Measurements from ENCODE around the gene SEL1L3. TPM values are rescaled to one million over a fixed set of nuclear protein-coding genes. Genes with fewer than 3 reads are reported as not detected.

The SEL1L3 gene
- total RNA-seq, 1 donor from 2014 or later = 62.7 TPM

GRCh38 chr4:25729564-25729963 is 133.2 kb downstream of the SEL1L3 start:
- no peak for DNase-seq (ENCODE audit: low spot score, unreplicated experiment)
- Mint-ChIP-seq H3K4me3 (ENCODE audit: low read depth) (no peak overlapping the region), H3K27ac (no peak overlapping the region), H3K4me1 (ENCODE audit: low read depth) (peaks cover 5% of the 10 kb centered on the region), H3K36me3 (ENCODE audit: insufficient read depth) (no peaks in the 10 kb centered on the region), H3K27me3 (no peaks in the 10 kb centered on the region), H3K9me3 (ENCODE audit: low read depth) (no peaks in the 10 kb centered on the region)
- TF ChIP-seq, protein P1, sequence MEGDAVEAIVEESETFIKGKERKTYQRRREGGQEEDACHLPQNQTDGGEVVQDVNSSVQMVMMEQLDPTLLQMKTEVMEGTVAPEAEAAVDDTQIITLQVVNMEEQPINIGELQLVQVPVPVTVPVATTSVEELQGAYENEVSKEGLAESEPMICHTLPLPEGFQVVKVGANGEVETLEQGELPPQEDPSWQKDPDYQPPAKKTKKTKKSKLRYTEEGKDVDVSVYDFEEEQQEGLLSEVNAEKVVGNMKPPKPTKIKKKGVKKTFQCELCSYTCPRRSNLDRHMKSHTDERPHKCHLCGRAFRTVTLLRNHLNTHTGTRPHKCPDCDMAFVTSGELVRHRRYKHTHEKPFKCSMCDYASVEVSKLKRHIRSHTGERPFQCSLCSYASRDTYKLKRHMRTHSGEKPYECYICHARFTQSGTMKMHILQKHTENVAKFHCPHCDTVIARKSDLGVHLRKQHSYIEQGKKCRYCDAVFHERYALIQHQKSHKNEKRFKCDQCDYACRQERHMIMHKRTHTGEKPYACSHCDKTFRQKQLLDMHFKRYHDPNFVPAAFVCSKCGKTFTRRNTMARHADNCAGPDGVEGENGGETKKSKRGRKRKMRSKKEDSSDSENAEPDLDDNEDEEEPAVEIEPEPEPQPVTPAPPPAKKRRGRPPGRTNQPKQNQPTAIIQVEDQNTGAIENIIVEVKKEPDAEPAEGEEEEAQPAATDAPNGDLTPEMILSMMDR (IDR thresholded peaks at IDR 0.05; ENCODE audit: unreplicated experiment) = no peak

DNA sequence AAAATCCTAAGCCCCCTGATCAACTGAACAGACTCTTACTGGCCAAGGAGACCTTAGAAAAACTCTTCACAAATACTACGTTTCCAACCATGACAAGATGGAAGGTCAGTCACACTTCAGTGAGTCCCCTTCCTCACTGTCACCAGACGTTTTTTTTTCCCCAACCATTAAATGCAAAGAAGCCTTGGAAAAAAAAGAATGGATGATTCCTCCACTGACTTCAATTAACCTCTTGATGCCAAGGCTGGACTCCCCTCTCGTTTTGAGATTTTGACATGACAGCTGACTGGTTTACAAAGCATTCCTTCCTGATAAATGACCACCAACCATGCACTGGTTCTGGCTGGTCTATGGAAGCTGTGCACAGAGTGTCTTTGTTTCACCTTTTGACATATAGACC is 133.9 kb downstream of the SEL1L3 start:
- DNase-seq (ENCODE audit: low spot score, unreplicated experiment) = no peak
- Mint-ChIP-seq H3K27ac (no peak overlapping the region), H3K36me3 (ENCODE audit: insufficient read depth) (no peaks in the 10 kb centered on the region), H3K4me1 (ENCODE audit: low read depth) (peaks cover 5% of the 10 kb centered on the region), H3K9me3 (ENCODE audit: low read depth) (no peaks in the 10 kb centered on the region), H3K4me3 (ENCODE audit: low read depth) (no peak overlapping the region), H3K27me3 (no peaks in the 10 kb centered on the region)
- TF ChIP-seq, protein P1 (IDR thresholded peaks at IDR 0.05; ENCODE audit: unreplicated experiment) = no peak

DNA sequence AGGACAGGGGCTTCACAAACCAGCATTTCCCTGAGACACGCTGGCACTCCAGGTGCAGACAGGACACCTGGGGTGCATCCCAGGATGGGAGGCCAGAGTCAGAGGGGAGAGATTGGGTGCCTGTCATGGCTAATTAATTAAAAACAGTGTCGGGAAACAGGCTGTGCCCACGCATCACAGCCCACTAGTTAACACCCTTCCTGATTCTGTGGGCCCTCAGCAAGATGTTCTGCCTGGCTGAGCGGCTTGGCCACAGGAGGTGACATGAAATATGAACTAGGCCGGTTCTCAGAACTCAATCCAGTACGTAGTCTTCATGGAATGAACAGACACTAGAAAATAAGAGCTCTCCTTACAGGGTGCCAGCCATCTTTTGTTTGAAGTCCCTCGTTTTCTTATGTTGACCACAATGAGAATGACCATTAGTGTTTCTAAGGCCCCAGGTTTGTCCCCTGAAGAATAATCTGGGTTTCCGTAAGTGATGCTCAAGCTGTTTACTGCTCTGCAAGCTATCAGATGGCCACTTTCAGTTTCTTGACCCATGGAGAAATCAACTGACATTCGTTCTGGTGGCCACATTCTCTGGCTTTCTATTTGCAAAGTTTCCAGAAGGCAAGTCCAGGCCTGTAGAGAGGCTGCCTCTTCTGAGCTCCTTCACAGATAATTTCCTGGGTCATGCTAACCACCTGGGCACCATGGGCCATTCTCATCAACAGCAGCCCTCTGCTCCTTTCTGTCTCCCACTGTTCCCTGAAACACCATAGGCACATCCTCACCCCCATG is 134.9 kb downstream of the SEL1L3 start:
- Mint-ChIP-seq H3K9me3 (ENCODE audit: low read depth) (no peaks in the 10 kb centered on the region), H3K27me3 (no peaks in the 10 kb centered on the region), H3K36me3 (ENCODE audit: insufficient read depth) (no peaks in the 10 kb centered on the region), H3K4me3 (ENCODE audit: low read depth) (no peak overlapping the region), H3K4me1 (ENCODE audit: low read depth) (peaks cover 10% of the 10 kb centered on the region), H3K27ac (no peak overlapping the region)
- TF ChIP-seq, protein P1 (IDR thresholded peaks at IDR 0.05; ENCODE audit: unreplicated experiment) = no peak
- DNase-seq (ENCODE audit: low spot score, unreplicated experiment) = no peak

DNA sequence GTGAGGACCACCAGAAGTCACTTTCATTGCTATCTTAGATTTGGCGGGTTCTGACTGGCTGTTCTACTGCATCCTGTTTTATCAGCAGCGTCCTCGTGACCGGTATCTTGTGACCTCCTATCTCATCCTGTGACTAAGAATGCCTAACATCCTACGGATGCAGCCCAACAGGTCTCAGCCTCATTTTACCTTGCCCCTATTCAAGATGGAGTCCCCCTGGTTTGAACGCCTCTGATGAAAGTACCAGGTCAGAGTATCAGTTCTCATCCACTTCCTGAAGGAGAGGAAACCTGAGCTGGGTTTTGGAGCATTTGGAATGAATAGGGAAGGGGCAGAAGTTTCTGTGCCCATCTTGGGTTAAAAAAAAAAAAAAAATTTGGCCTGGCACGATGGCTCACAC is 136.9 kb downstream of the SEL1L3 start:
- Mint-ChIP-seq H3K27ac (no peak overlapping the region), H3K4me3 (ENCODE audit: low read depth) (no peak overlapping the region), H3K4me1 (ENCODE audit: low read depth) (peaks cover 8% of the 10 kb centered on the region), H3K36me3 (ENCODE audit: insufficient read depth) (no peaks in the 10 kb centered on the region), H3K27me3 (no peaks in the 10 kb centered on the region), H3K9me3 (ENCODE audit: low read depth) (peaks cover 5% of the 10 kb centered on the region)
- TF ChIP-seq, protein P1 (IDR thresholded peaks at IDR 0.05; ENCODE audit: unreplicated experiment) = no peak
- no peak for DNase-seq (ENCODE audit: low spot score, unreplicated experiment)

- TF ChIP-seq, protein P1 (IDR thresholded peaks at IDR 0.05; ENCODE audit: unreplicated experiment) = no peak
- no peak overlapping the region for H3K27ac Mint-ChIP-seq
- H3K27me3 Mint-ChIP-seq = no peaks in the 10 kb centered on the region
- peaks cover 5% of the 10 kb centered on the region for H3K9me3 Mint-ChIP-seq (ENCODE audit: low read depth)
- H3K4me1 Mint-ChIP-seq (ENCODE audit: low read depth) = peaks cover 5% of the 10 kb centered on the region
- H3K4me3 Mint-ChIP-seq (ENCODE audit: low read depth) = no peak overlapping the region
- no peak for DNase-seq (ENCODE audit: low spot score, unreplicated experiment)
- no peaks in the 10 kb centered on the region for H3K36me3 Mint-ChIP-seq (ENCODE audit: insufficient read depth)
Observed at GRCh38 chr4:25723409-25723808, 139.4 kb downstream of the SEL1L3 start.
